Gastrocnemius medialis (tissue), 4 donors: Measurements from ENCODE around the gene CFC1B.
"Not testable (repeated sequence)": the region's sequence is repeated elsewhere in the genome, so short reads cannot be mapped to it uniquely, and the experiment has no call there.

Source experiments
- CTCF ChIP-seq, 5 experiments: fragments of 450-650 bp in 3 of 5; fragments of 200-600 bp in 2 of 5; sonication (generic) in 2 of 5; IDR thresholded peaks in 4 of 5; conservative IDR thresholded peaks in 1 of 5; 1 replicate in 4 of 5; 2 replicates in 1 of 5; pipeline ENCODE4 v1.5.1; 2016 to 2019; ENCODE audit warnings: antibody characterized with exemption in 5 of 5, mild to moderate bottlenecking in 3 of 5, moderate library complexity in 3 of 5
- POLR2A ChIP-seq, 2 donors: fragments of 450-650 bp; IDR thresholded peaks; one replicate each; pipeline ENCODE4 v1.6.1; 2017; ENCODE audit warnings: antibody characterized with exemption in 2 of 2, mild to moderate bottlenecking in 2 of 2, moderate library complexity in 2 of 2

GRCh38 chr2:130574230-130574629 is 53.2 kb downstream of the CFC1B start:
- not testable (repeated sequence) for TF ChIP-seq CTCF (IDR thresholded peaks at IDR 0.05 in 4 of 5, conservative IDR thresholded peaks at IDR 0.05 in 1 of 5); POLR2A (IDR thresholded peaks at IDR 0.05)
